Endodermal cell (in vitro differentiated cells): ENCODE data around the gene SLC25A12. TPM values are rescaled to one million over a fixed set of nuclear protein-coding genes. Genes with fewer than 3 reads are reported as not detected.

Source experiments
- DNase-seq: peaks from one replicate; pipeline ENCODE4 v3.0.0-alpha.2; 2017
- H3K27ac ChIP-seq: 2 replicates; pipeline ENCODE4 v1.5.1; 2013; ENCODE audit warnings: mild to moderate bottlenecking, low read depth, low read length, moderate library complexity
- H3K27me3 ChIP-seq: 2 replicates; pipeline ENCODE4 v1.6.1; 2013; ENCODE audit warnings: mild to moderate bottlenecking, low read length, moderate library complexity; ENCODE audit not compliant: insufficient read depth, control insufficient read depth, poor library complexity, severe bottlenecking
- H3K36me3 ChIP-seq: 2 replicates; pipeline ENCODE4 v1.7.0; 2013; ENCODE audit warnings: mild to moderate bottlenecking, low read length, moderate library complexity; ENCODE audit not compliant: control insufficient read depth, insufficient read depth
- H3K4me1 ChIP-seq: one replicate; pipeline ENCODE4 v1.7.0; 2013; ENCODE audit warnings: low read length; ENCODE audit not compliant: control insufficient read depth, insufficient read depth
- H3K4me3 ChIP-seq: 2 replicates; pipeline ENCODE4 v1.5.1; 2013; ENCODE audit warnings: mild to moderate bottlenecking, low read length, moderate library complexity
- H3K9ac ChIP-seq: 2 replicates; pipeline ENCODE4 v1.6.1; 2013; ENCODE audit warnings: mild to moderate bottlenecking, low read length, moderate library complexity; ENCODE audit not compliant: poor library complexity, severe bottlenecking; ENCODE audit errors: extremely low read depth
- H3K9me3 ChIP-seq: 2 replicates; pipeline ENCODE4 v1.6.1; 2013; ENCODE audit warnings: mild to moderate bottlenecking, low read length, moderate library complexity; ENCODE audit not compliant: control insufficient read depth
- H3K27ac Mint-ChIP-seq: 2 replicates; pipeline ENCODE4 v1.8.0; 2020; ENCODE audit warnings: mixed read lengths
- H3K27me3 Mint-ChIP-seq: 2 replicates; pipeline ENCODE4 v1.8.0; 2021; ENCODE audit warnings: mild to moderate bottlenecking, mixed read lengths; ENCODE audit not compliant: insufficient read depth
- H3K36me3 Mint-ChIP-seq: 2 replicates; pipeline ENCODE4 v1.8.0; 2020; ENCODE audit warnings: low read depth, mixed read lengths
- H3K4me1 Mint-ChIP-seq: 2 replicates; pipeline ENCODE4 v1.8.0; 2020; ENCODE audit warnings: mixed read lengths
- H3K4me3 Mint-ChIP-seq: 2 replicates; pipeline ENCODE4 v1.8.0; 2020; ENCODE audit warnings: mild to moderate bottlenecking, moderate library complexity, mixed read lengths
- H3K9me3 Mint-ChIP-seq: 2 replicates; pipeline ENCODE4 v1.8.0; 2020; ENCODE audit warnings: mild to moderate bottlenecking, mixed read lengths
- CTCF ChIP-seq: fragments of 200-600 bp; sonication (generic); conservative IDR thresholded peaks from 2 replicates; pipeline ENCODE4 v1.5.0; 2021; ENCODE audit warnings: antibody characterized with exemption, mild to moderate bottlenecking
- WGBS, 2 experiments: methylation state at CpG; one replicate each; pipeline versions ENCODE4 v1.1.5 to v1.1.7; 2013; ENCODE audit warnings: missing lambda C conversion rate in 2 of 2, mixed read lengths in 1 of 2; ENCODE audit not compliant: insufficient coverage in 1 of 2, insufficient read length in 1 of 2; 5-methylcytosine and 5-hydroxymethylcytosine counted together
- long read RNA-seq, 4 experiments: library from polyadenylated mRNA in 2 of 4; library from RNA in 1 of 4; library from capped mRNA in 1 of 4; stranded (forward) in 3 of 4; unstranded in 1 of 4; transcript quantifications; one replicate each; pipeline ENCODE4 v2.0.0, GENCODE V29; 2020 to 2021; ENCODE audit warnings: inconsistent platforms in 1 of 4
- polyA plus RNA-seq, 2 experiments: library from polyadenylated mRNA; stranded (reverse); fragments of 50-300 nt; gene quantifications; one replicate each; pipeline ENCODE4 v1.2.3, GENCODE V29; 2013
- total RNA-seq, 2 donors: library from RNA; stranded (reverse); fragmentation: NEBNext Ultra II Directional in 1 of 2; extraction: Animal tissue kit (Norgen Biotek cat#: 25700) in 1 of 2; gene quantifications; 2 replicates in 1 of 2; 3 replicates in 1 of 2; pipeline ENCODE4 v1.2.1, GENCODE V29; 2021

Gene SLC25A12
- 1 to 10 TPM in 1 of 2 donors, under 1 TPM in 1; 0.55 to 3.1 TPM for total RNA-seq
- polyA plus RNA-seq (2013, experiment 1 of 2): 14.1 TPM
- polyA plus RNA-seq (2013, experiment 2 of 2): 12.3 TPM
- long read RNA-seq, experiment 1: 0 reads
- long read RNA-seq, experiment 2: 0 reads
- long read RNA-seq, experiment 3, transcript SLC25A12-202 (18 exons, 2,979 nt): major isoform, 6 of 13 reads
- long read RNA-seq, experiment 3, partial matches to known transcripts: 0 of 13 reads
- long read RNA-seq, experiment 3, other reads (novel, unspliced or antisense): 7 of 13 reads
- long read RNA-seq, experiment 4, partial matches to known transcripts: 0 of 1 reads
- long read RNA-seq, experiment 4, other reads (novel, unspliced or antisense): 0 of 1 reads

GRCh38 chr2:171893824-171894611, at the start of gene SLC25A12:
Gene SLC25A12, minus strand, starts transcription at chr2:171894244. Its CDS starts 30 bp downstream, at chr2:171894214.
- H3K27ac ChIP-seq: peak within 1 kb of the TSS; percentile 45
- no peak for TF ChIP-seq CTCF
- DNase-seq: peak; percentile 91
- H3K4me3 ChIP-seq: peak within 1 kb of the TSS; percentile 87
- H3K36me3 Mint-ChIP-seq: no peaks in the 10 kb centered on the region
- no peaks in the 10 kb centered on the region for H3K36me3 ChIP-seq
- H3K4me1 ChIP-seq: no peaks in the 10 kb centered on the region
- peak within 1 kb of the TSS; percentile 86 for H3K4me3 Mint-ChIP-seq
- WGBS, 2 experiments: 0 to 3% methylated on average over 7 to 63 of the region's 63 CpGs
- peak within 1 kb of the TSS; percentile 44 for H3K9ac ChIP-seq
- peak within 1 kb of the TSS; percentile 83 for H3K27ac Mint-ChIP-seq
- peaks cover 31% of the 10 kb centered on the region for H3K27me3 Mint-ChIP-seq
- H3K9me3 Mint-ChIP-seq: peaks cover 14% of the 10 kb centered on the region
- H3K27me3 ChIP-seq: peaks cover 11% of the 10 kb centered on the region
- peaks cover 7% of the 10 kb centered on the region for H3K9me3 ChIP-seq
- peaks cover 18% of the 10 kb centered on the region for H3K4me1 Mint-ChIP-seq

- Mint-ChIP-seq H3K4me3 (no peak overlapping the region), H3K9me3 (peaks cover 17% of the 10 kb centered on the region), H3K4me1 (no peaks in the 10 kb centered on the region), H3K27me3 (no peaks in the 10 kb centered on the region), H3K36me3 (peaks cover 28% of the 10 kb centered on the region), H3K27ac (no peak overlapping the region)
- H3K4me1 ChIP-seq: no peaks in the 10 kb centered on the region
- H3K36me3 ChIP-seq: peaks cover 15% of the 10 kb centered on the region
- WGBS, 2 experiments: 97% methylated on average over 6 of the region's 6 CpGs
- no peak for TF ChIP-seq CTCF
- no peak overlapping the region for H3K4me3 ChIP-seq
- no peak for DNase-seq
- H3K27me3 ChIP-seq: no peaks in the 10 kb centered on the region
- no peak overlapping the region for H3K9ac ChIP-seq
- no peak overlapping the region for H3K27ac ChIP-seq
- H3K9me3 ChIP-seq: peaks cover 18% of the 10 kb centered on the region
Measured at GRCh38 chr2:171941316-171941699, 47.3 kb upstream of the SLC25A12 start.

- H3K36me3 Mint-ChIP-seq: peaks cover 28% of the 10 kb centered on the region
- H3K4me3 Mint-ChIP-seq: no peak overlapping the region
- TF ChIP-seq CTCF: no peak
- Histone ChIP-seq H3K36me3 (peaks cover 15% of the 10 kb centered on the region), H3K27ac (no peak overlapping the region), H3K27me3 (no peaks in the 10 kb centered on the region), H3K9ac (no peak overlapping the region), H3K4me1 (no peaks in the 10 kb centered on the region), H3K4me3 (no peak overlapping the region), H3K9me3 (peaks cover 18% of the 10 kb centered on the region)
- no peak for DNase-seq
- H3K4me1 Mint-ChIP-seq: no peaks in the 10 kb centered on the region
- no peaks in the 10 kb centered on the region for H3K27me3 Mint-ChIP-seq
- WGBS, 2 experiments: 90 to 97% methylated on average over 2 to 4 of the region's 4 CpGs
- H3K9me3 Mint-ChIP-seq: peaks cover 17% of the 10 kb centered on the region
- no peak overlapping the region for H3K27ac Mint-ChIP-seq
Measured at GRCh38 chr2:171939743-171940071, 45.7 kb upstream of the SLC25A12 start.
